Measurements from ENCODE around the gene HSPA2. TPM values are rescaled to one million over a fixed set of nuclear protein-coding genes. Genes with fewer than 3 reads are reported as not detected.

HSPA2 gene
- polyA plus RNA-seq, 1 of the 3 experiments (the other 2 are of a cell fraction), result 20.8 TPM

DNA sequence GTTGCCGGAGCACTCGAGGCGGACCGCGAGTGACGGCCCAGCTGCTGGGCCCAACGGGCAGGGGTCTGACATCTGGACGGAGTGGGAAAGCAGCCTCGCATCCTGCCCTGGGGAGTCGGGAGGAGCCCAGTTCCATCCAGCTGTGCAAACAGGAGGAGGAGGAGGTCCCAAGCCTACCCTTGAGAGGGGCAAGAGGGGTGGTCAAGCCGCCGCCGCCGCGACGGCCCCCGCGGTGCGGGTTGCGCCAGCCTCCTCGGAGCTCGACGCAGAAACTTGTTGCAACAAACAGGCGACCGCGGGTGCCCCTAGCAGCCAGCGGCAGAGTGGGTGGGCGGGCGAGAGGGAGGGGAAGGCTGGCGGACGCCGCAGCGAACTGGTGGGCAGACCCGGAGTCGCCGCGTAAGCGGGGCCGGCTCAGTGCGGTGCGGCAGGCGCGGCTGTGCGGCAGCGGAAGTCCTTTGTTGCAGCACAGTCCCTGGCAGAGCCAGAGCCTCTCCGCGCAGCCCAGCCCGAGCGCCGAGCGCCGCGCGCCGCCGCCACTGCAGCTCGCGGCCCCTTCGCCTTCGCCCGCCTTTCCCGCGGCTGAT, 36.1 kb upstream of the HSPA2 start, which contains the start of gene ZBTB1:
Gene ZBTB1 (plus strand): TSS at position 461 of the 587 bp plus-strand sequence. CDS start 16,735 bp downstream, outside the sequence.
- Histone ChIP-seq H3K4me3 (ENCODE audit: low read depth in 2 of 2, low read length in 1 of 2) (peak within 1 kb of the TSS; percentile 72 to 92), H3K4me1 (ENCODE audit: control insufficient read depth in 1 of 2, insufficient read depth in 2 of 2, low read depth in 1 of 2, low read length in 1 of 2) (peaks cover 33 to 40% of the 10 kb centered on the region in 2 experiments), H3K79me2 (ENCODE audit: insufficient read depth) (peaks cover 89% of the 10 kb centered on the region), H3K4me2 (peak within 1 kb of the TSS; percentile 98), H3K9me2 (no peaks in the 10 kb centered on the region), H3K9ac (peak within 1 kb of the TSS; percentile 97), H3K36me3 (replicated peaks in 1 of 2; ENCODE audit: control insufficient read depth in 1 of 2, insufficient read depth in 2 of 2, low read length in 1 of 2) (no peaks in the 10 kb centered on the region), H3K27me3 (ENCODE audit: insufficient read depth) (no peaks in the 10 kb centered on the region), H3K27ac (ENCODE audit: low read depth in 2 of 2, low read length in 1 of 2) (peak within 1 kb of the TSS; percentile 95 to 99), H3K9me3 (no peaks in the 10 kb centered on the region), H3F3A (replicated peaks; ENCODE audit: insufficient read depth) (peaks cover 26% of the 10 kb centered on the region), H2AFZ (ENCODE audit: low read depth) (peak within 1 kb of the TSS; percentile 45), H4K20me1 (ENCODE audit: insufficient read depth) (peaks cover 41% of the 10 kb centered on the region)
- ChIA-PET POLR2A (interaction anchor here (0.6 to 2.3 kb wide), 5 partner anchors 15 to 797 kb away, joined by 3 to 7 read pairs (median 4); partner anchors contain the start of gene HSPA2), CTCF (interaction anchor here (0.7 to 5.6 kb wide), 6 partner anchors 19 to 260 kb away, joined by 3 to 20 read pairs (median 4); no protein-coding TSS in a partner anchor)
- DNase-seq, result peak; percentile 85
- WGBS (ENCODE audit: low lambda C conversion rate), result 0% methylated on average over 15 of the region's 63 CpGs
- no peak for TF ChIP-seq SMC3 (IDR thresholded peaks at IDR 0.05; ENCODE audit: low read depth, low read length)
- TF ChIP-seq JUND (IDR thresholded peaks at IDR 0.05), result no peak
- TF ChIP-seq RFX5 (IDR thresholded peaks at IDR 0.05; ENCODE audit: low read length), result no peak
- TF ChIP-seq, protein P1, sequence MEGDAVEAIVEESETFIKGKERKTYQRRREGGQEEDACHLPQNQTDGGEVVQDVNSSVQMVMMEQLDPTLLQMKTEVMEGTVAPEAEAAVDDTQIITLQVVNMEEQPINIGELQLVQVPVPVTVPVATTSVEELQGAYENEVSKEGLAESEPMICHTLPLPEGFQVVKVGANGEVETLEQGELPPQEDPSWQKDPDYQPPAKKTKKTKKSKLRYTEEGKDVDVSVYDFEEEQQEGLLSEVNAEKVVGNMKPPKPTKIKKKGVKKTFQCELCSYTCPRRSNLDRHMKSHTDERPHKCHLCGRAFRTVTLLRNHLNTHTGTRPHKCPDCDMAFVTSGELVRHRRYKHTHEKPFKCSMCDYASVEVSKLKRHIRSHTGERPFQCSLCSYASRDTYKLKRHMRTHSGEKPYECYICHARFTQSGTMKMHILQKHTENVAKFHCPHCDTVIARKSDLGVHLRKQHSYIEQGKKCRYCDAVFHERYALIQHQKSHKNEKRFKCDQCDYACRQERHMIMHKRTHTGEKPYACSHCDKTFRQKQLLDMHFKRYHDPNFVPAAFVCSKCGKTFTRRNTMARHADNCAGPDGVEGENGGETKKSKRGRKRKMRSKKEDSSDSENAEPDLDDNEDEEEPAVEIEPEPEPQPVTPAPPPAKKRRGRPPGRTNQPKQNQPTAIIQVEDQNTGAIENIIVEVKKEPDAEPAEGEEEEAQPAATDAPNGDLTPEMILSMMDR (IDR thresholded peaks at IDR 0.05), result no peak
- TF ChIP-seq TAF1 (IDR thresholded peaks at IDR 0.05; ENCODE audit: borderline replicate concordance, low read depth, low read length), result peak; percentile 83
- peak; percentile 38; the same call in 1 of the 2 replicates for TF ChIP-seq POLR2AphosphoS5 (IDR thresholded peaks at IDR 0.05; ENCODE audit: low read depth, low read length)
- peak; percentile 14; the same call in 1 of the 2 replicates for TF ChIP-seq SIN3A (IDR thresholded peaks at IDR 0.05; ENCODE audit: borderline replicate concordance, low read depth, low read length)
- TF ChIP-seq, protein P2, sequence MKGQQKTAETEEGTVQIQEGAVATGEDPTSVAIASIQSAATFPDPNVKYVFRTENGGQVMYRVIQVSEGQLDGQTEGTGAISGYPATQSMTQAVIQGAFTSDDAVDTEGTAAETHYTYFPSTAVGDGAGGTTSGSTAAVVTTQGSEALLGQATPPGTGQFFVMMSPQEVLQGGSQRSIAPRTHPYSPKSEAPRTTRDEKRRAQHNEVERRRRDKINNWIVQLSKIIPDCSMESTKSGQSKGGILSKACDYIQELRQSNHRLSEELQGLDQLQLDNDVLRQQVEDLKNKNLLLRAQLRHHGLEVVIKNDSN (IDR thresholded peaks at IDR 0.05; ENCODE audit: borderline replicate concordance, low read depth), result no peak
- TF ChIP-seq, protein P3, sequence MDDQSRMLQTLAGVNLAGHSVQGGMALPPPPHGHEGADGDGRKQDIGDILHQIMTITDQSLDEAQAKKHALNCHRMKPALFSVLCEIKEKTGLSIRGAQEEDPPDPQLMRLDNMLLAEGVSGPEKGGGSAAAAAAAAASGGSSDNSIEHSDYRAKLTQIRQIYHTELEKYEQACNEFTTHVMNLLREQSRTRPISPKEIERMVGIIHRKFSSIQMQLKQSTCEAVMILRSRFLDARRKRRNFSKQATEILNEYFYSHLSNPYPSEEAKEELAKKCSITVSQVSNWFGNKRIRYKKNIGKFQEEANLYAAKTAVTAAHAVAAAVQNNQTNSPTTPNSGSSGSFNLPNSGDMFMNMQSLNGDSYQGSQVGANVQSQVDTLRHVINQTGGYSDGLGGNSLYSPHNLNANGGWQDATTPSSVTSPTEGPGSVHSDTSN (IDR thresholded peaks at IDR 0.05), result 0 out of 2 replicates have a peak, but pooled peaks have one; percentile 31
- TF ChIP-seq, protein P4, sequence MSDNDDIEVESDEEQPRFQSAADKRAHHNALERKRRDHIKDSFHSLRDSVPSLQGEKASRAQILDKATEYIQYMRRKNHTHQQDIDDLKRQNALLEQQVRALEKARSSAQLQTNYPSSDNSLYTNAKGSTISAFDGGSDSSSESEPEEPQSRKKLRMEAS (IDR thresholded peaks at IDR 0.05; ENCODE audit: low read depth), result peak; percentile 8; the same call in 1 of the 2 replicates
- TF ChIP-seq NRF1 (IDR thresholded peaks at IDR 0.05; ENCODE audit: low read depth, low read length), result peak; percentile 13
- TF ChIP-seq MXI1 (IDR thresholded peaks at IDR 0.05; ENCODE audit: low read depth, low read length), result peak; percentile 10; the same call in 1 of the 2 replicates
